SK-N-MC (cell line): ENCODE measurements around the gene PRKN.
A peak's percentile ranks its signal among the peaks of the same experiment; 100 is the strongest.

ENCODE experiments used
- DNase-seq: peaks from one replicate; pipeline ENCODE4 v3.0.0-alpha.2; 2011; ENCODE audit warnings: low read depth, low spot score
- H3K27ac ChIP-seq: fragments of 200-600 bp; sonication (generic); 2 replicates; pipeline ENCODE4 v1.5.1; 2016; ENCODE audit warnings: mixed run types
- H3K36me3 ChIP-seq: fragments of 200-600 bp; sonication (generic); 2 replicates; pipeline ENCODE4 v1.6.1; 2017; ENCODE audit warnings: antibody characterized with exemption, low read length, mixed read lengths; ENCODE audit not compliant: insufficient read depth
- H3K4me3 ChIP-seq: fragments of 200-600 bp; sonication (generic); 2 replicates; pipeline ENCODE4 v1.5.1; 2016
- H3K9ac ChIP-seq: fragments of 200-600 bp; sonication (generic); 2 replicates; pipeline ENCODE4 v1.8.0; 2017; ENCODE audit warnings: mixed run types, mixed read lengths; ENCODE audit not compliant: insufficient read length
- H3K9me3 ChIP-seq: fragments of 200-600 bp; sonication (generic); 2 replicates; pipeline ENCODE4 v1.6.1; 2017; ENCODE audit warnings: low read depth, mild to moderate bottlenecking, antibody characterized with exemption, low read length, moderate library complexity, mixed read lengths
- EZH2 ChIP-seq: fragments of 200-600 bp; sonication (generic); IDR thresholded peaks from one replicate; pipeline ENCODE4 v1.6.1; 2017; ENCODE audit warnings: antibody characterized with exemption
- FOXP2 ChIP-seq: optimal IDR thresholded peaks from 2 replicates; pipeline ENCODE3; 2011; ENCODE audit warnings: mild to moderate bottlenecking, moderate library complexity; ENCODE audit not compliant: insufficient read depth; ENCODE audit errors: extremely low read length, control extremely low read depth
- POLR2AphosphoS5 ChIP-seq: IDR thresholded peaks from 2 replicates; pipeline ENCODE4 v1.6.1; 2012; ENCODE audit warnings: mild to moderate bottlenecking, low read depth, low read length, borderline replicate concordance

PRKN gene

DNA sequence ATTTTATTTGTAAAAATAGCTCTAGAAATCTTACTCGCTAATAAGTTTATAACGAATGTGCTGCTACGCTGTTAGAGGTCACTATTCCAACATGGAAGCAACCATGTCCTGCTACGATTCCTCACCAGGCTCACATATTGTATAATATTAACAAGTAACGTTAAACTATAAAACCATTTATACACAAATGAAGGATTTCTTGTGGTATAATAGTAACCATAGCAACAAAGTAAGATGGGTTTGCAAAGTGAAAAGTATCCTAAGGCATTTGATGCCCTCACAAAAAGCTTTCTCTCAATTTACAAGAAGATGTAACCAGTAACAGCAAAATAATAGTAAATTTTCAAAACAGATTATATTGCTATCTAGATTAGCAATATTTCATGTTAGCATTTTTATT lies 117.2 kb downstream of the PRKN start:
- H3K27ac ChIP-seq = no peak overlapping the region
- H3K9me3 ChIP-seq = no peaks in the 10 kb centered on the region
- no peak for DNase-seq
- H3K9ac ChIP-seq = no peak overlapping the region
- no peaks in the 10 kb centered on the region for H3K36me3 ChIP-seq
- no peak for TF ChIP-seq EZH2
- no peak for TF ChIP-seq FOXP2
- TF ChIP-seq POLR2AphosphoS5 = no peak
- H3K4me3 ChIP-seq = no peak overlapping the region

DNA sequence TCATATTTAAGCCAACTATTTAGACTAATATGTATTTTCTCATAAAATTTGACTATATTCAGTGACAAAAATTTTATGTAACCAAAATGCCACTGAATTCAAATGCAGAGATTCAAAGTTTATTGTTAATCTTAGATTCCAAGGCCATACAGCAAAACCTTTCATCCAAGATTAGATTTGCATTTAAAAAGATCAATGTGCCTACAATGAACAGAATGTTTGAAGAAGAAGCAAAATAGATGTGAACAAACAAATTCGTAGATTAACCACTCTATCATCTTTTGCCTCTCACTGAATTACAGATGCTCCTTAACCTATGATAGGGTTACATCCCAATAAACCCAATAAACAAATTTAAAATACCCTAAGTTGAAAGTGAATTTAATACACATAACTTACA lies 121.7 kb downstream of the PRKN start:
- Histone ChIP-seq H3K4me3 (no peak overlapping the region), H3K9me3 (no peaks in the 10 kb centered on the region), H3K9ac (no peak overlapping the region), H3K27ac (no peak overlapping the region), H3K36me3 (no peaks in the 10 kb centered on the region)
- TF ChIP-seq POLR2AphosphoS5 = no peak
- no peak for TF ChIP-seq EZH2
- TF ChIP-seq FOXP2 = no peak
- no peak for DNase-seq

DNA sequence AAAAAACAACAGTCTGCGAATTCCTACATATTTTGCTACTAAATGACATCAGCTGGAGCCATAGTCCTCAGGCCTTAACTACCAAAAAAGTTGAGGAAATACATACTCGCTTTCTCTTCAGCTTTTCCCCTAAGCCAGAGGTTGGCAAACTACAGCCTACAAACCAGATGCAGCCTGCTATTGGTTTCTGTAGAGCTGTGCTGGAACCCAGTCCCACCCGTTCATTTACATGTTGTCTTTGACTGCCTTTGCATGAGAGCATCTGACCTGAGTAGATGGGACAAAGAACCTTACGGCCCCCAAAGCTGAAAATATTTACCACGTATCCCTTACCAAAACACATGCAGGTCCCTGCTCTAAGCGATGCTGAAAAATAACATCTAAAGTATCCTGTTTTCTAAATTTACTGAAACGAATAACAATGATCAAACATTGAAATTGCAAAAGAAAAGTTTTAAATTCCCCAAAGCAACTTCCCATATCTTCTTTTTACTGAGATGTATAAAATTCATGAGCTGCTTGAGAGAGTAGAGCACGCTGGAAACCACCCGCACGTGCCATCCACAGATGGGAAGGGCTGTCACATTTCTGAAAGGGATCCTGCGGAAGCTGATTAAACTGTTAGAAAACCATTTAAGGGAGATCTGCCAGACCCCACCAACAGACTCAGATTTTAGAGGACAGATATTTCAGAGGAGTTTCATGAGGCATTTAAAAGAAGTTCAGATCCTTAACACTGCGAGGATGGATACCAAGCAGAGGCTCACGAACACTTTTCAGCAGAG lies 124.1 kb downstream of the PRKN start:
- DNase-seq = no peak
- no peaks in the 10 kb centered on the region for H3K36me3 ChIP-seq
- TF ChIP-seq EZH2 (no peak), FOXP2 (no peak), POLR2AphosphoS5 (no peak)
- H3K9ac ChIP-seq = no peak overlapping the region
- no peak overlapping the region for H3K4me3 ChIP-seq
- H3K27ac ChIP-seq = no peak overlapping the region
- H3K9me3 ChIP-seq = no peaks in the 10 kb centered on the region

DNA sequence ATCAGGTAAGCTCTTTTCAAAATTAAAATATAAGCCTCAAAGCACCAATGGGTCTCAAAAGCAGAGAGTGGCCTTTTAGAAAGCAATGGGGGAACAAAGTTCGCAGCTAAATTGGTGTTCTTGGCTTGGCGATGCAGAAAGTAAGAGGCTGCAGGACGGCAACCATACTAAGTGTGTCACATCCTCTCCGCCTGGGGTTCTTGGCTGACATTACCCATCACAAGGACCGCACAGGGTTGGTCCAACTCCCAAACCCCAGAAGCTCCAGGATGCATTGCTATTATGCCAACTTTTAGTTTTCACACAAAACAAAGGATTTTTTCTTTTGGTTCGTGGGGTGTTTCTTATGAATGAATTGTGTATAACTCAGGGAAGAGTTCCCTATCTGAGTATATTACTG lies 124.8 kb downstream of the PRKN start:
- DNase-seq = no peak

DNA sequence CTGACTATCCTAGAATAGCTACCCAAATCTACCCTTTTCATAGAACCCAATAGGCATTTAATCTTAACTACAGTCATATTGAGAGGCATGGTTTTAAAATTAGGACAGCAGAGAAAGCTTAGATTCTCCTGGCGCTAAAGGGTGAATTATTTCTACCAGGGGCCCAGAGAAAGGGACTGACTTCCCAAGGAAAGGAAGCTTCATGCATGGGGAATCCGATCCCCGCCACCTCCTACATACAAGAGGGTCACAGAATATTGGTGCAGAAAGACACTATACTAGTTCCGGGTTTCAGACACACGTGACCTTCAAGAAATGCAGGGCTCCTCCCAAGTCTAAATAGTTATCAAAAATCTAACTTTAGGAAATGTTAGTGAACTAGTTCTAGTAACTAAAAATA lies 130.9 kb downstream of the PRKN start:
- no peak overlapping the region for H3K4me3 ChIP-seq
- no peak overlapping the region for H3K27ac ChIP-seq
- TF ChIP-seq EZH2 (no peak), POLR2AphosphoS5 (no peak), FOXP2 (no peak)
- H3K9ac ChIP-seq = no peak overlapping the region
- DNase-seq = no peak
- H3K36me3 ChIP-seq = no peaks in the 10 kb centered on the region
- H3K9me3 ChIP-seq = no peaks in the 10 kb centered on the region

More for the DNA sequence above, 124.8 kb downstream of the PRKN start:
- no peak overlapping the region for H3K9ac ChIP-seq
- no peak overlapping the region for H3K4me3 ChIP-seq
- no peak overlapping the region for H3K27ac ChIP-seq
- TF ChIP-seq EZH2 = no peak
- no peaks in the 10 kb centered on the region for H3K9me3 ChIP-seq
- H3K36me3 ChIP-seq = no peaks in the 10 kb centered on the region

DNA sequence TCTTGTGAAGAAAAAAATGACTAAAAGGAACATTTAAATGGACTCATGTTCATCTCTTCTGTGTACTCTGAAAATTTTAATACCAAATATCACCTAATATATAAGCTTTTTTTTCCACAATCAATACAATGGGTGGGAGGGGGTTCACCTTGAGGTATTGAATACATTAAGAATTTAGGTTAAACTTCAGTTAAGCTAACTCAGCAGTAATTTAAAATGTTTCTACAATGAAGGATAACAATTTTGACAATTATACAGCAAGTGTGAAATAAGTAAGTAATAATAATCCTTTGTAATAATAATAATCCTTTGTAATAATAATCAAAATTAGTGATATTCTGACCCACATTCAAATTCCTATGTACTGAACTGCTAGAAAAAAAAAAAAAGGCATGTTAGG lies 136.0 kb downstream of the PRKN start:
- Histone ChIP-seq H3K9ac (no peak overlapping the region), H3K9me3 (no peaks in the 10 kb centered on the region), H3K27ac (no peak overlapping the region), H3K36me3 (no peaks in the 10 kb centered on the region), H3K4me3 (no peak overlapping the region)
- TF ChIP-seq EZH2 (no peak), FOXP2 (no peak), POLR2AphosphoS5 (no peak)
- DNase-seq = no peak

DNA sequence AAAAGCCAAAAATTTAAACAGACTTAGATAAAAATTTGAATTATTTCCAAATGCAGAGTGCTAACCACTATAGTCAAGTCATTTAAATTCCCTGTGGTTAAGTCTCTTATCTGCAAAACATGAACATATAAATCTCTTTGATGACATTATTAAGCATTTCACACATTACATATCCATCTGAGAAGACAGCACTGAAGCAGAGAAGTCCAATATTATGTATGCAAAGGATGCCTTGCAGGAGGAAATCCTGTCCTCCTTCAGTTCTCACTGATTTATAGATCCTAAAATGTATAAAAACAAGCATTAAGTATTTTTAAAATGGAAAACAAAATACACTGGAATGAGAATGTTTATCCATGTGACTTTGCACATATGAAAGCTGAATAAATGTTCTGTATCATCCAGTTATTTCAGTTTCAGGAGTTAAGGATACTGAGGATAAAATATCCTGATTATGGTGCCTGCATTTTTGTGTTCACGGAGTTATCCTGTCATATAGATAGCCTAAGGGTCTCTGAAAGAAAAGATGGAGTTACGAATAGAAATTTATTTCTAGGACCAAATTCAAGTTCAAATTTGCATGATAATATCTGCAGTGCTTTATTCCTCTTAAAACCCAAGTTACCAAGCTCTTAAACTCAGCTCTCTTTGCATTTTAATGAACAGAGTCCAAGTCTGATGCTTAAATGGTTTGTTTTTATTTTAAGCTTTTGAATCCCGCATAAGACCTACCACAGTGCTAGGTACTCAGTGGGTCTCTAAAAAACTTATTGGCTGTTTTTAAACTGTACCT lies 145.4 kb downstream of the PRKN start:
- TF ChIP-seq EZH2 (no peak), POLR2AphosphoS5 (no peak), FOXP2 (no peak)
- Histone ChIP-seq H3K4me3 (peak overlapping the region; percentile 43; the same call in 1 of the 2 replicates), H3K27ac (no peak overlapping the region), H3K36me3 (no peaks in the 10 kb centered on the region), H3K9me3 (no peaks in the 10 kb centered on the region), H3K9ac (no peak overlapping the region)
- DNase-seq = no peak

DNA sequence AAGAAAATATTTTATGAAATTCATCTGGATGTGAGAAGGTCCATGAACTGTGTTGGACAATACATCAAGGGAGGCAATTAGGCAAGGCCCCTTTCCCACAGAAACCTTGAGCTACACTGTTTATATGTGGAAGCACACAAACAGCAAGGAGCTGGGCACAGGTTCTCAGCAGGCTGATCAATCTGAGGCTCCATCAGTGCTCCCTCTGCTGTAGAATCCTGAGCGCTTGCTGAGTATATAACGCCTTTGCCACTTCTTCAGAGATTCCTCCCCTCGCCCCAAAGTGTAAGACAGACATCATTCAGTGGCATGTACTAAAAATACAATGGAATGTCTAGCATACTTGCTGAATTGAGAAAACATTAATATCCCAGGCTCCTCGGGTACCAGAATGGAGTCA lies 146.9 kb downstream of the PRKN start:
- Histone ChIP-seq H3K9me3 (no peaks in the 10 kb centered on the region), H3K9ac (no peak overlapping the region), H3K36me3 (no peaks in the 10 kb centered on the region), H3K4me3 (no peak overlapping the region), H3K27ac (no peak overlapping the region)
- no peak for TF ChIP-seq EZH2
- TF ChIP-seq FOXP2 = no peak
- no peak for TF ChIP-seq POLR2AphosphoS5
- no peak for DNase-seq

DNA sequence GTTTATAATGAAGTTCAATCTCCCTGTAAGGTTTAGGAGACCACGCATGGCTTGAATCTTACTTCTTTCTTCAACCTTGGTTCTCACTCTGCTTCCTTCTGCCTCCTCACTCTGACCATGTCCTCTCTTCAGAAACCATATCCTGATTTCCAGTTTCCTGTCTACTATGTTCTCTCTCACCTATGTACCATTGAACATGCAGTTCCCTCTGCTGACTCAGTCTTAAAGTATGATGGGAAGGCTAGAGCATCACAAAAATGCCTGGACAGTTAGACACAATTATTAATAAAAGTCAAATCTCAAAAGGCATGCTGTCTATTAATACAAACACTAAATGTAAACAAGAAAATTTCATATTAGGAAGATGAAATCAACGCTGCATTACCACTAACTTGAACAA lies 151.6 kb downstream of the PRKN start:
- TF ChIP-seq FOXP2 (no peak), POLR2AphosphoS5 (no peak), EZH2 (no peak)
- H3K36me3 ChIP-seq = no peaks in the 10 kb centered on the region
- no peaks in the 10 kb centered on the region for H3K9me3 ChIP-seq

More for the DNA sequence above, 151.6 kb downstream of the PRKN start:
- Histone ChIP-seq H3K4me3 (no peak overlapping the region), H3K9ac (no peak overlapping the region), H3K27ac (no peak overlapping the region)
- DNase-seq = no peak
